GM23338 (cell line): ENCODE data around the gene CEP192. TPM values are rescaled to one million over a fixed set of nuclear protein-coding genes. Genes with fewer than 3 reads are reported as not detected.

Experiments used
- ATAC-seq: fragments of 200-7000 bp; cut with Tn5 transposase; 3 replicates; pipeline ENCODE4 v1.9.1; 2020
- DNase-seq: peaks from one replicate; pipeline ENCODE4 v3.0.0-alpha.2; 2015; ENCODE audit warnings: low spot score
- H2AFZ ChIP-seq: fragments of 200-600 bp; sonication (generic); 2 replicates; pipeline ENCODE4 v1.8.0; 2016; ENCODE audit warnings: antibody characterized with exemption, mild to moderate bottlenecking, moderate library complexity
- H3F3A ChIP-seq: fragments of 200-600 bp; sonication (generic); replicated peaks from 2 replicates; pipeline ENCODE4 v1.8.0; 2017; ENCODE audit warnings: antibody characterized with exemption, mixed run types, low read depth
- H3K27ac ChIP-seq: fragments of 200-600 bp; sonication (generic); 2 replicates; pipeline ENCODE4 v1.6.1; 2016; ENCODE audit warnings: low read depth
- H3K27me3 ChIP-seq: fragments of 200-600 bp; sonication (generic); 2 replicates; pipeline ENCODE4 v1.8.0; 2016; ENCODE audit warnings: mild to moderate bottlenecking, mixed run types, moderate library complexity; ENCODE audit not compliant: insufficient read depth
- H3K36me3 ChIP-seq: fragments of 200-600 bp; sonication (generic); 2 replicates; pipeline ENCODE4 v1.8.0; 2016; ENCODE audit warnings: mild to moderate bottlenecking; ENCODE audit not compliant: insufficient read depth
- H3K4me1 ChIP-seq: fragments of 200-600 bp; sonication (generic); 2 replicates; pipeline ENCODE4 v1.8.0; 2016; ENCODE audit warnings: mild to moderate bottlenecking, moderate library complexity; ENCODE audit not compliant: insufficient read depth
- H3K4me2 ChIP-seq: fragments of 200-600 bp; sonication (generic); 2 replicates; pipeline ENCODE4 v1.7.1; 2017; ENCODE audit warnings: mixed run types
- H3K4me3 ChIP-seq: fragments of 200-600 bp; sonication (generic); 2 replicates; pipeline ENCODE4 v1.6.1; 2016; ENCODE audit warnings: mixed run types
- H3K79me2 ChIP-seq: fragments of 200-600 bp; sonication (generic); replicated peaks from 2 replicates; pipeline ENCODE4 v1.8.0; 2017; ENCODE audit warnings: mild to moderate bottlenecking; ENCODE audit not compliant: insufficient read depth
- H3K9me2 ChIP-seq: fragments of 200-600 bp; sonication (generic); 2 replicates; pipeline ENCODE4 v1.8.0; 2017; ENCODE audit not compliant: insufficient read depth
- H4K20me1 ChIP-seq: fragments of 200-600 bp; sonication (generic); replicated peaks from 2 replicates; pipeline ENCODE4 v1.8.0; 2017; ENCODE audit warnings: mild to moderate bottlenecking; ENCODE audit not compliant: insufficient read depth
- H3K27ac Mint-ChIP-seq: 2 replicates; pipeline ENCODE4 v1.8.0; 2020; ENCODE audit warnings: inconsistent platforms, mild to moderate bottlenecking, moderate library complexity, mixed read lengths
- H3K27me3 Mint-ChIP-seq: 3 replicates; pipeline ENCODE4 v1.8.0; 2022; ENCODE audit warnings: low read depth, mild to moderate bottlenecking, moderate library complexity, mixed read lengths, inconsistent platforms; ENCODE audit not compliant: insufficient read depth, poor library complexity
- H3K36me3 Mint-ChIP-seq: 3 replicates; pipeline ENCODE4 v1.8.0; 2021; ENCODE audit warnings: low read depth, mild to moderate bottlenecking, inconsistent platforms, moderate library complexity, mixed read lengths
- H3K4me1 Mint-ChIP-seq: 3 replicates; pipeline ENCODE4 v1.8.0; 2020; ENCODE audit warnings: mild to moderate bottlenecking, inconsistent platforms, mixed read lengths
- H3K4me3 Mint-ChIP-seq: 3 replicates; pipeline ENCODE4 v1.8.0; 2021; ENCODE audit warnings: moderate library complexity, mild to moderate bottlenecking, inconsistent platforms, mixed read lengths
- H3K9me3 Mint-ChIP-seq: 3 replicates; pipeline ENCODE4 v1.8.0; 2020; ENCODE audit warnings: moderate library complexity, mild to moderate bottlenecking, inconsistent platforms, mixed read lengths
- EZH2 ChIP-seq: fragments of 200-600 bp; sonication (generic); IDR thresholded peaks from one replicate; pipeline ENCODE4 v1.8.0; 2017; ENCODE audit warnings: antibody characterized with exemption, mild to moderate bottlenecking, low read depth; ENCODE audit not compliant: unreplicated experiment
- EZH2phosphoT487 ChIP-seq: fragments of 200-600 bp; sonication (generic); IDR thresholded peaks from one replicate; pipeline ENCODE4 v1.8.1; 2018; ENCODE audit warnings: antibody characterized with exemption; ENCODE audit not compliant: unreplicated experiment
- JUNB ChIP-seq: IDR thresholded peaks from one replicate; pipeline ENCODE4 v1.6.1; 2016; ENCODE audit warnings: antibody characterized with exemption; ENCODE audit not compliant: unreplicated experiment
- NANOG ChIP-seq: IDR thresholded peaks from 2 replicates; pipeline ENCODE4 v1.6.1; 2016; ENCODE audit warnings: antibody characterized with exemption, borderline replicate concordance
- STAT1 ChIP-seq: IDR thresholded peaks from one replicate; pipeline ENCODE4 v1.6.1; 2016; ENCODE audit warnings: antibody characterized with exemption; ENCODE audit not compliant: unreplicated experiment
- ZNF114 ChIP-seq: fragments of 250-450 bp; sonication (Bioruptor Pico); IDR thresholded peaks from 2 replicates; pipeline ENCODE4 v1.5.0; 2020; ENCODE audit warnings: mild to moderate bottlenecking, moderate library complexity
- ZNF331 ChIP-seq: fragments of 250-450 bp; sonication (Bioruptor Pico); IDR thresholded peaks from 2 replicates; pipeline ENCODE4 v1.5.0; 2020; ENCODE audit warnings: low read depth, mild to moderate bottlenecking, moderate library complexity
- ZNF462 ChIP-seq: fragments of 250-450 bp; sonication (Bioruptor Pico); IDR thresholded peaks from 2 replicates; pipeline ENCODE4 v1.5.0; 2020; ENCODE audit warnings: mild to moderate bottlenecking, moderate library complexity
- polyA plus RNA-seq: library from polyadenylated mRNA; unstranded; fragments of >200 nt; fragmentation: Nextera tagmentation; extraction: Ambion mirVana; gene quantifications from 2 replicates; pipeline ENCODE4 v1.2.1, GENCODE V29; 2016
- total RNA-seq: library from RNA; depleted of rRNA; stranded (reverse); fragments of >200 nt; shearing (Covaris generic); gene quantifications from 2 replicates; pipeline ENCODE4 v1.2.3, GENCODE V29; 2014
- TF ChIP-seq, protein P1 (sequence below), 2 experiments: fragments of 200-600 bp in 1 of 2; sonication (generic) in 1 of 2; conservative IDR thresholded peaks; 2 replicates each; pipeline versions ENCODE4 v1.5.1 to v1.6.1; 2016 to 2017; ENCODE audit warnings: antibody characterized with exemption in 2 of 2, low read depth in 2 of 2, mild to moderate bottlenecking in 2 of 2, moderate library complexity in 1 of 2

The CEP192 gene
- total and polyA plus RNA-seq, 2 experiments from 2014 or later: 15.2 to 30.6 TPM

DNA sequence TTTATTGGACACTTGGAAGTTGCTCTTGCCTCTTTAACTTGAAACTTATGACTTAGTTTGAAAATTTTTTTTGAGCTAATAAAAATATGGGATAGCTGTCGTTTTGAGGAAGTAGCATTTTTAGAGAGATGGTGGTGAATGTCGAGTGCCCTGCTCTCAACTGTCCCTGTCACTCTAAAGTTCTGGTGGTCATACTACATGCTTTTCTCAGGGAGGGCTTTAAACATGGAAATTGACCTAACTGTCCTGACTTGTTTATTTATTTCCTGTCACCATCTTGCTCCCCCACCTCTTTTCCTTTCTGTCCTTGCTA is 16.0 kb downstream of the CEP192 start (continued):
- no peak for TF ChIP-seq ZNF462

DNA sequence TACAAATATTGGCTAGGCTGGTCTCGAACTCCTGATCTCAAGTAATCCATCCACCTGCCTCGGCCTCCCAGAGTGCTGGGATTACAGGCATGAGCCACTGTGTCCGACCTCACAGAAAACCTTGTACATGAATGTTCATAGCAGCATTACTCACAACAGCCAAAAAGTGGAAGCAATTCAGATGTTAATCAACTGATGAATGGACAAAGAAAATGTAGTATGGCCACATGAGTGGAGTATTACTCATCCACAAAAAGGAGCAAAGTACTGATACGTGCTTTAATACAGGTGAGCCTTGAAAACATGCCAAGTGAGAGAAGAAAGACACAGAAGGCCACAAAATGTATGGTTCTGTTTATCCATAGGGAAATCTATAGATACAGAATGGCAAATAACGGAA is 20.6 kb downstream of the CEP192 start:
- Histone ChIP-seq H3K27ac (no peak overlapping the region), H4K20me1 (peaks cover 27% of the 10 kb centered on the region), H3K9me2 (no peaks in the 10 kb centered on the region), H3K4me2 (no peak overlapping the region), H3K79me2 (peaks cover 7% of the 10 kb centered on the region; the same call in 1 of the 2 replicates), H2AFZ (no peak overlapping the region), H3K4me3 (no peak overlapping the region), H3K36me3 (peaks cover 36% of the 10 kb centered on the region), H3K27me3 (no peaks in the 10 kb centered on the region), H3F3A (no peaks in the 10 kb centered on the region), H3K4me1 (no peaks in the 10 kb centered on the region)
- ATAC-seq: no peak
- Mint-ChIP-seq H3K27me3 (no peaks in the 10 kb centered on the region), H3K4me3 (no peak overlapping the region), H3K27ac (no peak overlapping the region), H3K36me3 (peaks cover 57% of the 10 kb centered on the region), H3K9me3 (no peaks in the 10 kb centered on the region), H3K4me1 (no peaks in the 10 kb centered on the region)
- DNase-seq: no peak
- TF ChIP-seq ZNF331 (CRISPR knock-in tag): no peak
- TF ChIP-seq, protein P1, sequence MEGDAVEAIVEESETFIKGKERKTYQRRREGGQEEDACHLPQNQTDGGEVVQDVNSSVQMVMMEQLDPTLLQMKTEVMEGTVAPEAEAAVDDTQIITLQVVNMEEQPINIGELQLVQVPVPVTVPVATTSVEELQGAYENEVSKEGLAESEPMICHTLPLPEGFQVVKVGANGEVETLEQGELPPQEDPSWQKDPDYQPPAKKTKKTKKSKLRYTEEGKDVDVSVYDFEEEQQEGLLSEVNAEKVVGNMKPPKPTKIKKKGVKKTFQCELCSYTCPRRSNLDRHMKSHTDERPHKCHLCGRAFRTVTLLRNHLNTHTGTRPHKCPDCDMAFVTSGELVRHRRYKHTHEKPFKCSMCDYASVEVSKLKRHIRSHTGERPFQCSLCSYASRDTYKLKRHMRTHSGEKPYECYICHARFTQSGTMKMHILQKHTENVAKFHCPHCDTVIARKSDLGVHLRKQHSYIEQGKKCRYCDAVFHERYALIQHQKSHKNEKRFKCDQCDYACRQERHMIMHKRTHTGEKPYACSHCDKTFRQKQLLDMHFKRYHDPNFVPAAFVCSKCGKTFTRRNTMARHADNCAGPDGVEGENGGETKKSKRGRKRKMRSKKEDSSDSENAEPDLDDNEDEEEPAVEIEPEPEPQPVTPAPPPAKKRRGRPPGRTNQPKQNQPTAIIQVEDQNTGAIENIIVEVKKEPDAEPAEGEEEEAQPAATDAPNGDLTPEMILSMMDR (conservative IDR thresholded peaks at IDR 0.05; ENCODE audit: low read depth in 2 of 2): no peak
- no peak for TF ChIP-seq NANOG
- TF ChIP-seq EZH2: no peak
- TF ChIP-seq EZH2phosphoT487: no peak
- TF ChIP-seq ZNF462: no peak
- no peak for TF ChIP-seq ZNF114
- no peak for TF ChIP-seq JUNB
- TF ChIP-seq STAT1: no peak
